ENCODE results near the gene IFTAP.
"Not testable (repeated sequence)": the region's sequence is repeated elsewhere in the genome, so short reads cannot be mapped to it uniquely, and the experiment has no call there.

IFTAP gene

GRCh38 chr11:36594316-36594989, at the start of gene IFTAP:
TSS of gene IFTAP (plus strand) at chr11:36594502. CDS start at chr11:36610104, 15,602 bp downstream.
- peak; percentile 91 for DNase-seq (ENCODE audit: low spot score)

DNA sequence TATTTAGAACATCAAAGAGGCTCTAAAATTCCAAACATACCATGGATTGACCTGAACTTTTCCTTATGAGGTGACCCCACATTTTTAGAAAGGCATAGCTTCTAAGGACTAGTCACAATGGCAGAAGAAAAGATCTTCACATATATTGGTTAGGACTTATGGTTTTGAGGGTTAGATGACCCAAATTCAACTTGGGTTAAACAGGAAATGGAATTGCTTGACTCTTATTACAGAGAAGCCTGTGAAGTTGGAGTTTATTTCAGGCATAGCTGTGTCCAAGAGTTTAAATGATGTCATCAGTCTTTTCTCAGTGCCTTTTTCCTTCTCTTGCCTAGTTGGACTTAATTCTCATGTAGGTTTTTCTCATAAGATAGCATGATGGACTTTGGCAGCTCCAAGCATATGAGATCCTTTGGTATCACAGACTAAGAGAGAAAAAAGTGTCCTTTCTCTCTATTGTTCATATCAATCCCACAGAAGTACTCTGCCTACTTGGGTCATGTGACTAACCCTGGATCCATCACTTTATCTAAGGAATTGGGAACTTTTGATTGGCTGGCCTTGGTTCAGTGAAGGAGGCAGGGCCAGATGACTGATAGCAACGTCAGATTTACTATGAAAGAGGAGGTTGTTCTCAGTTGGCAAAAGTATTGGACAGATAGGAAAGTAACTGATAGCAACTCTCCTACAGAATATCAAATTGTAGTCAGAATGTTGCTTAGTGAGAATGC, 43.8 kb upstream of the IFTAP start:
- no peak for DNase-seq (ENCODE audit: low spot score)

- DNase-seq (ENCODE audit: low spot score): not testable (repeated sequence)
Measured at GRCh38 chr11:36557390-36557789, 36.9 kb upstream of the IFTAP start.

GRCh38 chr11:36557991-36558390, 36.3 kb upstream of the IFTAP start:
- DNase-seq (ENCODE audit: low spot score): no peak

- no peak for DNase-seq (ENCODE audit: low spot score)
Measured at GRCh38 chr11:36558571-36559413, 35.5 kb upstream of the IFTAP start.

DNA sequence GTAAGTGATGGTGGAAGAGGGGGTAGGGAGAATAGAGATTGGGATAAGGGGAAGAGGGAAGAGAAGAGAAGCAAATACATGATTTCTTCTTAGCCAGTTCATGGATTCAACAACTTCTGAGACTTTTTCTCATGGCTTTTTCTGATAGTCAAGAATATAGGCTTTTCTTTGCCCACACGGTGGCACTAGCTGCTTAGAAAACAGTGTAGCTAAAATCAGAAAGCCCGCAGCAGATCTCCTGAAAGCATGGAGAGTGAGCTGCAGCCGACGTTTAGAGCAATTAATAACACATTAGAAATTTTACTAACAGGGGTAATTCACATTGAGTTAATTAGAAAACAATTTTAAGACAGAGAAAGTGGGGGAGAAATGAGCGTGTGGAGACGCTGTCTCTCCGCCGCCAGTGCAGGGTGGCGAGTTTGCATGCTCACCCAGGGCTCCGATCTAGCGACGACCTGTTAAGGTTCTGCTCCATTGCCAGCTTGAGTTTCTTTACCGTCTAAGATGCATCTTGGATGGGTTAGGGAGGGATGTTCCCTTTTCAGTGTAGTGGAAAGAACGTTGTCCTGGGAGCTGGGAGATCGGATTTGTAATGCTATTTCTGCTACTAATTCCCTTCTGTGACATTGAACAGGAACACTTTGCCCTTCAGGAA, 29.8 kb upstream of the IFTAP start:
- peak; percentile 70 for DNase-seq (ENCODE audit: low spot score)

- no peak for DNase-seq (ENCODE audit: low spot score)
Measured at GRCh38 chr11:36565031-36565610, 29.2 kb upstream of the IFTAP start.

DNA sequence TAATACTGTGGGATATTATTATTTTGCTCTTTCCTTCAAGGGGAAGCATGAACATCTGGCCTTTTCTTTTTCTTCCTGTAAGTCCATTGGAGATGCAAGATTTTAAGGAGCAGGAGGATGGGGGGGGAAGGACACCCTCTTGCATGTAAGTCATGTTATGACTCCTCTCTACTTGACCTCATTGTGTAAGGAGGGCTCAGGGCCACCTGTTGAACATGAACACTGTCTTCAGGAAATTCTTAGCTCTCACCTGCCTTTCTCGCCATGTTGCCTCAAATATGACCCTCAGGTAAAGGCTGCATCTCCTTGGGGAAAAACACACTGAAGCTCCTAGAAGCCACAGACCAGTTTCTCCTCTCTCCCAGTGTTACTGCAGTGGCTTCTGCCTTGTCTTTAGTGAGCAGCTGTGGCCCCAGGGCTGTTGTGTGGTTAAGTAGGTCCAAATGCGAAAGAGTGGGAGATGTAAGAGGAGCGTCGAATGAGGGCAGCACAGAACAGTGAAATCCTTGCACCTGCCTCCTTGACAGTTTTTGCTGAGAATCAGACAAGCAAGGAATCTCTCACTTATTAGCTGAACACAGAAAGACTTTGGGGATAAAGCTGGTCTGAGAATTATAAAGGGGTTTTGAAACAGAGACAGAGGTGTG, 27.8 kb upstream of the IFTAP start:
- no peak for DNase-seq (ENCODE audit: low spot score)

DNA sequence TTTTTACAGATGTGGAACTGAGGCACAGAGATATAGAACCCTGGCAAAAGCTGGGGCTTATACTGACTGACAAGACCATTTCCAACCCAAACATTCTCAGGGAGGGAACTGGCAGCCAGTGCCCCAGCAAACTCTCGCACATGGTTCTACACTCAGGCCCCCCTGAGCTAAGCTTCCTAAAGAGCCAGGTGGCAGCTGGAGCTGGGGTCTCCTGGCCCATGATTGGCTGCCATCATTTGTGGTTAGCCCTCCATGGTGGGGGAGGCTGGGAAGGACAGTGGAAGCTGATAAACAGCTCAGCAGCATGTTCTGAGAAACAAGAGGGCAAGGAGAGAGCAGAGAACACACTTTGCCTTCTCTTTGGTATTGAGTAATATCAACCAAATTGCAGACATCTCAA, 26.6 kb upstream of the IFTAP start, which contains the start of gene RAG1:
TSS of gene RAG1 (plus strand) at position 314 of the 400 bp plus-strand sequence. CDS start 5,298 bp downstream, outside the sequence.
- no peak for DNase-seq (ENCODE audit: low spot score)

- DNase-seq (ENCODE audit: low spot score): no peak
Measured at GRCh38 chr11:36569095-36569494, 25.2 kb upstream of the IFTAP start.

DNA sequence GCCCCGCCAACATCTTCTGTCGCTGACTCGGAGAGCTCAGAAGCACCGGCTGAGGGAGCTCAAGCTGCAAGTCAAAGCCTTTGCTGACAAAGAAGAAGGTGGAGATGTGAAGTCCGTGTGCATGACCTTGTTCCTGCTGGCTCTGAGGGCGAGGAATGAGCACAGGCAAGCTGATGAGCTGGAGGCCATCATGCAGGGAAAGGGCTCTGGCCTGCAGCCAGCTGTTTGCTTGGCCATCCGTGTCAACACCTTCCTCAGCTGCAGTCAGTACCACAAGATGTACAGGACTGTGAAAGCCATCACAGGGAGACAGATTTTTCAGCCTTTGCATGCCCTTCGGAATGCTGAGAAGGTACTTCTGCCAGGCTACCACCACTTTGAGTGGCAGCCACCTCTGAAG, 19.8 kb upstream of the IFTAP start:
- DNase-seq (ENCODE audit: low spot score): no peak

DNA sequence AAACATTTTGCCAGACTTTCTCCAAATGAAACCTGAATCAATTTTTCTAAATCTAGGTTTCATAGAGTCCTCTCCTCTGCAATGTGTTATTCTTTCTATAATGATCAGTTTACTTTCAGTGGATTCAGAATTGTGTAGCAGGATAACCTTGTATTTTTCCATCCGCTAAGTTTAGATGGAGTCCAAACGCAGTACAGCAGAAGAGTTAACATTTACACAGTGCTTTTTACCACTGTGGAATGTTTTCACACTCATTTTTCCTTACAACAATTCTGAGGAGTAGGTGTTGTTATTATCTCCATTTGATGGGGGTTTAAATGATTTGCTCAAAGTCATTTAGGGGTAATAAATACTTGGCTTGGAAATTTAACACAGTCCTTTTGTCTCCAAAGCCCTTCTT, 16.9 kb upstream of the IFTAP start:
- no peak for DNase-seq (ENCODE audit: low spot score)

DNA sequence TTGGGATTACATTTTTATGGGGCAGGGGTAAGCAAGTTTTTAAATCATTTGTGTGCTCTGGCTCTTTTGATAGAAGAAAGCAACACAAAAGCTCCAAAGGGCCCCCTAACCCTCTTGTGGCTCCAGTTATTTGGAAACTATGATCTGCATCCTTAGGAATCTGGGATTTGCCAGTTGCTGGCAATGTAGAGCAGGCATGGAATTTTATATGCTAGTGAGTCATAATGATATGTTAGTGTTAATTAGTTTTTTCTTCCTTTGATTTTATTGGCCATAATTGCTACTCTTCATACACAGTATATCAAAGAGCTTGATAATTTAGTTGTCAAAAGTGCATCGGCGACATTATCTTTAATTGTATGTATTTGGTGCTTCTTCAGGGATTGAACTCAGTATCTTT, 16.4 kb upstream of the IFTAP start:
- no peak for DNase-seq (ENCODE audit: low spot score)

GRCh38 chr11:36578458-36578857, 15.8 kb upstream of the IFTAP start:
- DNase-seq (ENCODE audit: low spot score): no peak

- no peak for DNase-seq (ENCODE audit: low spot score)
Measured at GRCh38 chr11:36581536-36581935, 12.8 kb upstream of the IFTAP start.

DNA sequence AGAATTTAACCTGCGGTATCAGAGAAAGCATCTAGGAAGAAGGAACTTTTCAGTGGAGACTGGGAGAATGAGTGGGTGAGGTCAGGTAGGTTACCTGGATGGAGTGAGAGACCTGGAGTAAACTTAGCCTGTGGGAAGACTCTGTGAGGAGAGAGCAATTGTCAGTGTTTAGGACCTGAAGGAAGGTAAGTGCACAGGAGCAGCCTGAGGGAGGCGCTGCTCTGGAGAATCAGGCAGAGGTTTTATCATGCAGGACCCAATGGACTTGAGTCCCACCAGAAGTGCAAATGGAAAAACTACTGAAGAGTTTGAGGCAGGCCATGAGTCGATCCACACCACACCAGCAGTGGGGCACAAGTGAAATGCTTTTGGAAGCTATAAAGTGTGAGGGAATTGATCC, 10.6 kb upstream of the IFTAP start:
- no peak for DNase-seq (ENCODE audit: low spot score)

GRCh38 chr11:36586543-36586942, 7.8 kb upstream of the IFTAP start:
- DNase-seq (ENCODE audit: low spot score): no peak

DNA sequence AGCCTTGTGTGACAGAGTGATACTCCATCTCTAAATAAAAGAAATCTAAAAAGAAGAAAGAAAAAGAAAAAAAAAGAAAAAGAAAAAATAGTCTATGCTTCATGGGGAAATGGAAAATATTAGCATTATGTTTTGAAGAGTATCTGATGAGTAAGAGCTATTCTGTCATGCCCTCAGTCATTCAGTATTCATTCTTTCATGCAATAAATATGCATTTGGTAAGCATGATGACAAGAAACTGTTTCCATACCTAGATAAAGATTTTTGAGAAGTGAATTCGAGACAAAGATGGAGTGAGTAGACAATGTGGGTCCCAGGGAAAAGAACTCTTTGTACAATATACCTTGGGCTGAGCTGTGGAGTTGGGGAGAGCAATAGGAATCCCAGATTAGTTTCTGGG, 6.2 kb upstream of the IFTAP start:
- DNase-seq (ENCODE audit: low spot score): no peak

GRCh38 chr11:36590513-36590912, 3.8 kb upstream of the IFTAP start:
- no peak for DNase-seq (ENCODE audit: low spot score)

GRCh38 chr11:36591433-36591832, 2.9 kb upstream of the IFTAP start:
- DNase-seq (ENCODE audit: low spot score): no peak

DNA sequence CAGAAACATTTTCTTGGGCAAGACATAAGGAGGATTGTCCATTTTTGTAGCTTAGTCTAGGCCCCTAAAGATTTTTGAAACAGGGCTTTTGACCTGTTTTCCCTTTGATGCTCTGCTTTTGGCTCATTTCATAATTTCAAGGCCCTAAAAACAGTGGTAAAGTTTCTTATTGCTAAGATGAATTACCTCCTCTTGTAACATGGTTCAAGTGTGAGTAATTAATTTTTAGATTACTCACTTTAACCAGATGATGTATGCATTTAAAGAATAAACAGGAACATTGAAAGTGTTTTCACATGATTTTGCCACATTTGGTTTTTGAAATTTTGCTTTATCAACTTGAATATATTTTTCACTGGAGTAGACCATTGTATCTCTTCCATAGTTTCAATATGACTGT, 2.6 kb downstream of the IFTAP start:
- no peak for DNase-seq (ENCODE audit: low spot score)
